ENCODE measurements around the gene CYP3A4.
"Not testable (repeated sequence)": the region's sequence is repeated elsewhere in the genome, so short reads cannot be mapped to it uniquely, and the experiment has no call there.

Gene CYP3A4

DNA sequence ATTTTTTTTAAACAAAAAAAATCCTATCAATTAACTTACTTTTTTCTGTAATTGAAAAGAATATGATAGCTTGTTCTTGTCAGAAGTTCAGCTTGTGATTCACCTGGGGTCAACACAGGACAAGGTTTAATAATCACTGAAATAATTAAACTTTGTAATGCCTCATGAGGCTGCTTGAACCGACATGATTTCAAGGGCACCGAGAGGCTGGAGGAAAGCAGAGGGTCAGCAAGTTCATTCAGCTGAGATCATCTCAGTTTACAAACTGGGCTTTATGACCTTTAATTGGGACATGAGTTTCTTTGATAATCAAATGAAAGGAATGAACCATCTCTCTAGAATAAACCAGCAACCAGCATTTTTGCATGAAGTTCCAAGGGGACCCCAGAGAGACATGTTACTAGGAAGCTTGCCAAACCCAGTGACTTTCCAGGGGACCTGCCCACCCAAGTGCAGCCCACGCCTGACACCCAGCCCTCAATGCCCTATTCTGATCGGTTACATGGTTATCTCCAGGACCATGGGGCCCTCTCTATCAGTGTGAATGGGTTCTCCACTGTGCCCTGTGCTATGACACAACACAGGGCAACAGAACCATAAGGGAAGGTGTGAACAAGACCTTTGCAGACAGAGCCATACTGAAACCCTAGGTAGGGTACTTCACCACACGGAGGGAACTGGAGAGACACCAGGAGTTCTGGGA, 7.8 kb upstream of the CYP3A4 start:
- no peak for DNase-seq

DNA sequence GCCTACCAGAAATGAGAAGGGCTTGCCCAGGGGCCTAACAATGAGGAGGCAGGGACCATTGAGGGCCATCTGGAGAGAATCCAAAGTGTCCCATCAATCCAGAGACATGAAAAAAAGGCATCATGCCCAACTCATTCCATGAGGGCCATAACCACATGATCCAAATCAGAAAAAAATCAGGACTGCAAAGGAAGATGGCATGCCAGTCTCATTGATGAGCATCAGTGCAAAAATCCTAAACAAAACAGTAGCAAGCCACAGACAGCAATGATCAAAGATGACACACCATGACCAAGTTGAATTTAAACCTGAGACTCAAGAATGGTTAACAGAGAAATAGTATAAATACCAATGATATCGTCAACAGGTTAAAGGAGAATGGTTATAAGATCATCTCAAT, 7.0 kb upstream of the CYP3A4 start:
- no peak for DNase-seq

DNA sequence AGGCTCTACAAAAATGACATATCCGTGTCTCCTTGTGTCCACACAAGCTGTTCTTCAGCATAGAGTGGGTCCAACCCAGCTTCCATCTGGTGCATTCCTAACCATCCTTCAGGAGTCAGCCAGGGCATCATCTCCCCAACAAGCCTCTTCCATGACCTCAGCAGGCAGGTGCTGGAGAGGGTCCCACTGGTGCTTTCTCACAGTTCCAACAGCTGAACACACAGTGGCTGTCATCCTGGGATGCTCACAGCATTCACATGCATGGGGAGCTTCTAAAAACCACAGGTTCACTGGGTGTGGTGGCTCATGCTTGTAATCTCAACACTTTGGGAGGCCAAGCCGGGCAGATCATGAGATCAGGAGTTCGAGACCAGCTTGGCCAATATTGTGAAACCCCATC, 6.4 kb upstream of the CYP3A4 start:
- DNase-seq: no peak

DNA sequence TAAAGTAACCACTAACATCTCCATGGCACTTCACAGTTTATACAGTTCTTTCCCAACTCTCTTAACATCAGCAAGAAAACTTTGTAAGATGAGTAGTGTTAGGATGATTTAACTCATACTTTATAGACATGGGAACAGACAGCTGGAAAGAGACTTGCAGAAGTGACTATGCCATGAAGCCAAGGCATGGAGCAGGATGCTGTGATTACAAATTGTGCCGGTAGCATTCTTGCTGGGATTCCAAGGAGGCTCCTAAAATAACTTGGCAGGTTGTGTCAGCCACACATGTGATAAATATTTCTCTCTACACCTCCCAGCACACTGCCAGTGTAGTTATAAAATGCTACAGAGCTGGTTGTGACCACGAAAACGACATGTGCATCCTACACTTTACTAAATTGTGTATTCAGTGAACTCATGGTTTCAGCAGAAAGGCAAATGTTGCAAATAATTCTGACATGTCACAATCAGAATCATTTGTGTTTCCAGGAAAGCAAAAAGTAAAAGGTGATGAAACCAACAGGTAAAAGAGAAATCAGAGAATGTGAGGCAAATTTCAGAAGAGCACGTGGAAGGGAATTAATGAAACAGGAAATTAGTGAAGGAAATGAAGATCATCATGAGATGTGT, 5.6 kb upstream of the CYP3A4 start:
- DNase-seq: no peak

DNA sequence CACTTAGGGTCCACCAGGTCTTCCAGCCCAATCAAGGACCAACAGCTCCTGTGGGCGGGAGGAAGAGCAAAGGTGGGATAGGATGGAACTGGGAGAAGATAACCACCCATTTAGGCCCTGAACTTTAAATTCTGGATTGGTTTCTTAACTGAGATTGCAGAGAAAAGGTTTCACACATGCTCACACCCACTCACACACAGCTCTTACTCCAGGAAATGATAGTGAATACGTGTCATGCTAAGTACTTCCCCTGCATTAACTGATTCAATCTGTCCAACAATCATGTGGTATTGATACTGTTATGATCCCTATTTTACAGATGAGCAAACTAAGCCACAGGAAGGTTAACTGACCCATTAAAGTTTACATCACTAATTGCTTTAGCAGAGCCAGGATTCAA, 4.6 kb upstream of the CYP3A4 start:
- no peak for DNase-seq

DNA sequence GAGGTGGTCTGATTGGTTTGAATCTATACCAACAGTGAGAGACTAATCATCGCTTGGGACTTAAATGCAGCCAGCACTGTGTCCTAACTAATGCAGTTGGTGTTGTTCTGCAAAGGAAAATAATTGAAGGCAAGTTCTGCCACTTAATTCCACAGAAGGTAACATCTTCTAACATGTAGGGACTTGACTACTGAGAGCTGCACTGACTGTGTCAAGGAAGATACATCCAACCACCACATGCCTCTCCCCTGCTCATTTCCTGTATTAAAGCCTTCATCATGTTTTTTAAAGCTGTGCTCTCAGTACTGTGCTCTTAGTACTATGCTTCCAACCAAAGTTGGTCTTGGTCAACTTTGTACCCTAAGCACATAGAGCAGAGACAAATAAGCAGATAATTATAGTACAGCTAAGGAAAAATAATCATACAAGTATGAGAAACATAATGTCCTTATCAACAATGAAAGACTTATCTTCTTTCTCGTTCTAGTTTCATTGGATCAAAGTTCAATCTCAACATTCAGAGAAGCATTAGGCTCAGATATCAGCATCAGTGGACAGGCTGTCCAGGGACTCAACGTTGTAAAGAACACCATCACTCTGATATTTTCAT, 2.8 kb upstream of the CYP3A4 start:
- no peak for DNase-seq

DNA sequence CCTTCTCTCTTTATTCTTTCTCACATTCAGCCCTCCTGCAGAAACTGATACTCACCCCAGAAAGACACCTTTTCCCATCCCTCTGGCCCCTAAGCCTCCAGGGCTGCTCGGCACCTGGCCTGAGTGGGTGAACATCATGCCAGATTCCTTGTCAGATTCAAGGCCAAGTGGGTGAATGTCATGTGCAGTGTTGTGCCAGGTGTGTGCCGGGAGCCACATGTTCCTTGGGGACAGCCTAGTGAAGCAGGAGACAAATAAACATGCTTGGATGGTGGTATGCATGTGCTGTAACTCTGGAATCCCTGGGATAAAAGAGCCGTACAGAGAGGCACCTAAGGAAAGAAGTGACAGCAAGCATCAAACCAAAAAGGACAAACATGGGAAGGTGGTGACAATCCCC, 1.7 kb upstream of the CYP3A4 start:
- DNase-seq: not testable (repeated sequence)

DNA sequence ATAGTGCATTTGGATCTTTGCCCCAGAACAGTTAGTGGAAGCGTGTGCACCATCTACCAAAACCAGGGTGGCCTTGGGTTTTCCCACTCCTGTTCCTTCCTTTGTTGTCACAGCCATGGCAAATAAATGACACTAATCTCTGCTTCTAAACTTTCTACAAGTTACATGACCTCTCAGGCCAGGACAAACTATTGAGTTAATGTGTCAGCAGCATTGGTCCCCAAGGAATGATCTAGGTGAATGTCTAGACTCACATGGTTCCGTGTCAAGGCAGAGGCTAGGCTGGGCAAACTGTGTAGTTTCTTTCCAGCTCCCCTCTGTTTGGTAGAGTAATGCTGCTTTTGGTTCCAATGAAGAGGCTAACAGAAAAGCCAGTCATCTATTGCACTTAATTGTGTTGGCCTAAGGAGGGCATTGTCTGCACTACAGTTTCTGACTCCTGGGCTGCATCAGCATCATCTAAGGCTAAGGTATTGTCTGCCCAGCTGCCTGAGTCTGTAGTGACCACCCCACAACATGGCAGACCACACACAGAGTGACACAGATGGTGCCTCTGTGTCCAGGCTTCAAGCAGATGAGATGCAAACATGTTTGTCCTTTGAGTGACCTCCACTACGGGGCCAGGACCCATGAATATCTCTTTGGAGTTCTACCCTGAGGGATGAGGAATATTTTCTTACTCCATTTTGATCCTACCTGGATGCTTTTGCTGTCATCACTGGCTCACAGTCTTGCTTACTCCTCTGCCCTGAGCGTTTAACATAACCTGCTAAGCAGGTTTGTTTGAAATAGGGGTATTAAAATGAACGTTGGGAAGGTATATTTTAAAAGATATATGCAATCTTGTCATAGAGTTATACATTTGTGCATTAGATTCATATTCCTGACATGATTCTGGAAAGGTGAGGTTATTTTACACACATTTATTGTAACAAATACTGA, 1.7 kb downstream of the CYP3A4 start:
- no peak for DNase-seq

DNA sequence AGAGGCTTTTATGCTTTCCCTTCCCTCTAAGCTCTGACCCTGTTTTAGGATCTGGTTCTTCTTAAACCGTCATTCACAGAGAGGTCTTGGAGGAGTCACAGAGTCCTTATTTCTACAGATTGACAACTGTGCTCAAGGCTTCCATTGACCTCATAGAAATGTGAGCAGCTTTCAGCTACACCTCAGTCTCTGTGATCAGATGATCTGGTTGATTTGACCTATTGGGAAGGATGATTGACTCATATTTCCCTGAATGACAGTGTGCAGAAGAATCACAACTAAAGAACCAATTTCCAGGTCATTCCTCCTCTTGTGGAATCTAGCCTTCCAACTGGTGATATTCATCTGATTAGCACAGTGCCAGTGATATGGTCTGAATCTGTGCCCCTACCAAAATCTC, 3.4 kb downstream of the CYP3A4 start:
- no peak for DNase-seq

DNA sequence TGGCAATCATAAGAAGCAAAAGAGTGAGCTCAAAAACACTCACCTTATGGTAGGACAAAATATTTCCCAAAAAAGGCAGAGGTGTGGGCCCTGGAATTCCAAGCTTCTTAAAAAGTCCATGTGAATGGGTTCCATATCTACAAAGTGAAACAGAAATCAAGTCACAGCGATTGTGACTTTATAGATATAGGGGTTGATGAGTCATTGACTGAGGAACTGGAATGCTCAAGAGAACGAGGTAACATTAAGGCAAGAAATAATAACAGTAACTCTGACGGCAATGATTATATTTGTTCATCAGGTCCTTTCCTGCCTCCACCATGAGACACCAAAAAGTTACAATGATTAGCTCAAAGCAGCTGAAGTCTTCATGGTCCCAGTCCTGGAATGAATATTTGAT, 4.0 kb downstream of the CYP3A4 start:
- DNase-seq: no peak

DNA sequence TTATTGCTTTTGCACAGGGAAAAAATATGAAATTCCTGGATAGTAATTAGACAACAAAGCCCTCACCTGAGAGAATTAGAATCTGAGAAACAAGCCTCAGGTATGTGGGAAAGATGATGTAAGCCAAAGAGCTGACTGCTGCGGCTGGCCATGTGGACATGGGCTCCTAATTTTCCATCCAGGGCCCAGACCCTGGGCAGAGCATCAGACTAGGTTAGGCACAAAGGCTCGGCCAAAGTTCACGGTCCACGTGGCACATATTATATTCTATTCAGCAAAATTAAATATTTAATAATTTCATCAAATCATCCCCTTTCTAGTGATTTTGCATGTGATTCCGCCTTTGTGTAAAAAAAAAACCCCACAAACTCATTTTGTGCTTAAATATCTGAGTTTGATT, 5.1 kb downstream of the CYP3A4 start:
- DNase-seq: no peak

DNA sequence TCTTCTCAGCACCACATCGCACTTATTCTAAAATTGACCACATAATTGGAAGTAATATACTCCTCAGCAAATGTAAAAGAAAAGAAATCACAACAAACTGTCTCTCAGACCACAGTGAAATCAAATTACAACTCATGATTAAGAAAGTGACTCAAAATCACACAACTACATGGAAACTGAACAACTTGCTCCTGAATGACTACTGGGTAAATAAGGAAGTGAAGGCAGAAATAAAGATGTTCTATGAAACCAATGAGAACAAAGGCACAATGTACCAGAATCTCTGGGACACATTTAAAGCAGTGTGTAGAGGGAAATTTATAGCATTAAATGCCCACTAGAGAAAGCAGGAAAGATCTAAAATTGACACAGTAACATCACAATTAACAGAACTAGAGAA, 10.6 kb downstream of the CYP3A4 start:
- not testable (repeated sequence) for DNase-seq

DNA sequence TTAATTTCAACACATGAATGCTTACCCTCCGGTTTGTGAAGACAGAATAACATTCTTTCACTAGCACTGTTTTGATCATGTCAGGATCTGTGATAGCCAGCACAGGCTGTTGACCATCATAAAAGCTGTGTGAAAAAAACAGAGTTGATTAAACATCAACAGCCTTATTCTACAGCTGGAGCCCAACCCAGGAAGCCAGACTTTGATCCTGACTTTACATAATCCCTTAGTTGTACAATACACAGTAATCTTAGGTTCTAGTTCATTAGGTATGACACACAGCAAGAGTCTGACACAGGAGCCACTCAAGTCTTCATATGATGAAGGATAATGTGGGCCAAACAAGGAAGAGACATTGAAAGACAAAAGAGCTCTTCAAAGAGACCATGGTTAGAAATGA, 11.4 kb downstream of the CYP3A4 start:
- DNase-seq: no peak

DNA sequence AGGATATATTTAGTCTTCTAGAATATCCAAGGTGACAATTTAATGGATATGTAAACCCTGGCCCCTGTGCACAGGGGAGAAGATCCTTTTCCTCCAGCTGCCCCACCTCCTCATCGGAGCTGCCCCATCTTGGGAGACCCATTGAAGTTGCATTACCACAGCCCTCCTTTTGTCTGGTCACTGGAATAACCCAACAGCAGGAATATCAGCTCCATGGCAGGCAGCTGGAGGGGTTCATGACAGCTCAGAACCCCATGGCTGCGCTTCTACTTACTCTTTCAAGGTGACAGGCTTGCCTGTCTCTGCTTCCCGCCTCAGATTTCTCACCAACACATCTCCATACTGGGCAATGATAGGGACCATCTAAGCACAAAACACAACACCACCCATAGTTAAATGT, 14.5 kb downstream of the CYP3A4 start:
- not testable (repeated sequence) for DNase-seq

DNA sequence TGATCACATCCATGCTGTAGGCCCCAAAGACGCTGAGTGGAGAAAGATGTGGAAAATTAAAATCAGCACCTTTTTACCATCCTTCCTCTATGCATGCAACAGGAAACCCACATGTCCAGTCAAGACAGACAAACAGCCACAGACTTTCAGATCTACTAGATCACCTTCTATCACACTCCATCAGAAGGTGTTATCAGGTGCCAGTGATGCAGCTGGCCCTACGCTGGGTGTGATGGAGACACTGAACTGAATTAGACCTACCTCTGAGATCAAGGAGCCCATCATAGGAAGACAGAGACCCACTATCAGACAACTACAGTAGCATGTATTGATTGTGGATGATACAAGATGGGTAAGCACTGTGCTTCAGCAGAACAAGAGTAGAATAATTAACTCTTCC, 15.5 kb downstream of the CYP3A4 start:
- no peak for DNase-seq

DNA sequence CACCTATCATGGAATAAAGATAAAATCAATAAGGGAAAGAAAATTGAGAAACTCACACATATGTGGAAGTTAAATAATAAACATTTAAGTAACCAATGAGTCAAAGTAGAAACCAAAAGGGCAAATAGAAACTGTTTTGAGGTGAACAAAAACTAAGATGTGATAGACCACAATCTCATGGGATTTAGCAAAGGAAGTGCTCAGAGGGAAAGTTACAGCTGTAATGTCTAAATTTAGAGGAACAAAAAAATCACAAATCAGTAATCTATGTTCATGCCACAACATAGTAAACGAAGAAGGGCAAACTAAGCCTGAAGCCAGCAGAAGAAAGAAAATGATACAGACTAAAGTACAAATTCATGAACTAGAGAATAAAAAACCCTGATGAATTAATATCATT, 16.3 kb downstream of the CYP3A4 start:
- no peak for DNase-seq

DNA sequence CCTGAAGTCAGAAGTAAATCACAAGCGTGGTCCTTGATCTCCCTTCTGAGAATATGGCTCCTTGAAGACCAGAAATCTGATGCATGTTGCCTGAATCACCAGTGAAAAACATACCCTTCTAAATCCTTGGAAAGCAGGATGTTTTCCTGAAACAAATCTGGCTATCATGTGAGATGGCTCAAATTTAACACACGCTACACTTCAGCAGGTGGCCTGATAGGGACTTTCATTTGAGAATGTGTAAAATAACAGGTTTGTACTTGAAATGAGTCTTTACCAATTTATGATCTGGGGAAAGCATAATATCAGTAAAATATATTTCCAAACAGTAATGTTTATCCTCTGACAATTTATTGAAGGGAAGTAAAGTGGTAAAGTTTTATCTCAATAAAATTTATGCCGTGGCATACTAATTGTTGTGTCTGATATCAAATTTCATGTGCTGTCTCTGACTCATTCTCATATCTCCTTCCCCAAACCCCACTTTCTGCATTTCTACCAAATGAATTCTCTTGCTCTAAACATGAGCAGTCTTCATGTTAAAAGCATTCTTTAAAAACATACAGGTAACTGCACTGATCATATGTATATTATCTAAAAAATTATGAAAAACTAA, 17.4 kb downstream of the CYP3A4 start:
- DNase-seq: no peak

DNA sequence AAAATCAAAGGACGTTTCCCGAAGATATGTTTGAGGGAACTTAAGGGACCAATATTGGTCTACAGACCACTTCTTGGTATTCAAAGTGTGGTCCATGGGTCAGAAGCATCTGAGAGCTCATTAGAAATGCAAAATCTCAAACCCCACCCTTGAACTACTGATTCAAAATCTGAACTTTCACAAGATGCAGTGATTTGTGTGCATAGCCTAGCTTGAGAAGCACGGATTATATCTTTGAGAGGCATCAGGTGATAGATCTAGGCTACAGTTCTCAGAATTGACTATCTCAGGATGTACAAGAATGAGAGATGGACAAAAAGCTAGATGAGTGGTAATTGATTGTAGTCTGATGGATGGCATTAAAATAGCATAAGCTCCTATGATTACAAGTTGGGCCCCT, 19.5 kb downstream of the CYP3A4 start:
- no peak for DNase-seq

DNA sequence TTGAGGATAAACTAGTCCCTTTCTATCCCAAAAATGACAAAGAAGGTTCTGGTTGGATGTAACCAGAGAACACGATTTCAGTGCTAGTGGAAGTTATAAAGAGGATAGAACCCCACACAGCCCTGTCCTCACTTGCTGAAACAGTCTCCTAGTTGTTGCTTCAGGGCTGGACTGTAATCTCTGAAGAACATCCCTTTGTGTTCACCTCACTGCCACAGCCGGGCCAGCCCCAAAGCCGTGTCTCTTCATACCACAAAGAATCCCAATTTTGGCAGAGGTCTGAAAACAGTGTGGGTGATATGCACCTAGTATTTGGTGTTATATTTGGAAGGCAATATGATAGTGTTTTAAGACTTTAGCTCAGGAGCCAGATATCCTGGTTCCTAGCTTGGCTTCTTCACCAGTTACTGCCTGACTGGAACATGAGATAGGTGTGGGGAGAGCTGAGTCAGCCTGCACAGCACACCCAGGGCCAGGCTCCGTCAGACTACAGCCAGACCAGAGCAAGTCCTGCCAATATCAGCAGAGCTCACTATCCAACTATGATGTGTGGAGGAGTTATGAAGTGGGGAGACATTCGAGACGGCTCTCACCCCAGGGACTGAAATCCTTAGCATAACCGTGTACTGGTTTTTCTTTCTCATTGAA, 21.2 kb downstream of the CYP3A4 start:
- DNase-seq: no peak

DNA sequence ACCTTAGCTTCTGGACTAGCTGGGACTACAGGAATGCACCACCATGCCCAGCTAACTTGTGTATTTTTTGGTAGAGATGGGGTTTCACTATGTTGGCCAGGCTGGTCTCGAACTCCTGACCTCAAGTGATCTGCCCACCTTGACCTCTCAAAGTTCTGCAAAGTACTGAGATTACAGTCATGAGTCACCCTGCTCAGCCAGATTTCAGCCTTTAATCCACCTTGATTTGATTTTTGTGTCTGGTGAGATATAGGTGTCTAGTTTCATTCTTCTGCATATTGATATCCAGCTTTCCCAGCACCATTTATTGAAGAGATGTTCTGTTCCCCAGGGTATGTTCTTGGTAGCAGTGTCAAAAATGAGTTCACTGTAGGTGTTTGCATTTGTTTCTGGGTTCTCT, 28.9 kb downstream of the CYP3A4 start:
- no peak for DNase-seq

DNA sequence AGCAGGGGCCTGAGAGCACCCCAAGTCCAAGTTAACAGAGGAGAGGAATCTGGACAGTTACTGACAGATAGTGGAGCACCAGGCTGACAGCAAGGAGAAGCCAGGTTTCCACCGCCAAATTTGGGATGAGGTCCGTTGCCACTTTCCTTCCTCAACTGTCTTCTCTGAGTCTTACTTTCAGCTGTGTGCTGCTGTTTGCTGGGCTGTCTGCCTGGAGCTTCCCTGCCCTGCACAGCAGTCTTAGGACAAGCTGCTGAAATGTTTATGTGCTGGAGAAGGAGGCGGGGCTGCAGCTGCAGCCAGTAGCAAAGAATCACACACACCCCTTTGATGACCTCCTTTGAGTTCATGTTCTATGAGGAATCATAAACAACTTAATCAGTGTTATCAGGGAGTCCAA, 31.6 kb downstream of the CYP3A4 start:
- no peak for DNase-seq

DNA sequence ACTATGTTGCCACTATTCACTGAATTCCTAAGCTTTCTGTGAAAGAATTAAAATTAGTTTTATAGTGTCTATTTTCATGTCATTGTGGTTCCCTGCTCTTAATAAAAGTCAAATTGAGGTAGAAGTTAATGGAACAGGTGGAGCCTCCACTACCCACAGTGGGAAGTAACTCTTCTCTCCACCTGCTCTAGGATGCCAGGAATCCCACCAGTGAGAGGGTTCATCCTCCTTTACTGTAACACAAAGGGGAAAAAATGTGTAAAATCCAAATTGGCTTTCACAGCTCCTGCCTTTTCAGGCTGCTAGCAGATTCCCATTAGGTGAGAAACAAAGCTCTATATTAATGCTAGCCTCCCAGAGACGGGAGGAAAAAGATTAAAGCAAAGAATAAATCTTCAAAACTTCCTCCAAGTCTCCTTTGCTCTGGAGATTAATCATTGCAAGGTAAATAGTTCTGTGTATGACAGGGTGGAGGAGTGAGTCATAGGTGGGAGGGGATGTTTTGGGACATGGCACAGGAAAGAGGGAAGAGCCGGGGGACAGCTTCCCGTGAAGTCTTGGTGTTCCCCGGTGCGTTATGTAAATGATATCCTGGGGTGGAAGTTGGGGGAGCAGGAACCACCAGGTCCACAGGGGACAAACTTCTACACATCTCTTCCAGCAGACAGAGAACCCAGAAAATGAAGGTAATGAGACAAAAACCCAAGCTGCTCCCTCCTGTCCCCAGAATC, 32.5 kb downstream of the CYP3A4 start:
- DNase-seq: not testable (repeated sequence)
